Colonic mucosa (tissue), 4 donors: ENCODE results near the gene IL17A. TPM values are rescaled to one million over a fixed set of nuclear protein-coding genes. Genes with fewer than 3 reads are reported as not detected.
"Not testable (repeated sequence)": the region's sequence is repeated elsewhere in the genome, so short reads cannot be mapped to it uniquely, and the experiment has no call there.

Experiments used
- DNase-seq: peaks from one replicate; pipeline ENCODE4 v3.0.0-alpha.2; 2020
- H3K27ac ChIP-seq: fragments of 200-600 bp; one replicate; pipeline ENCODE4 v1.8.0; 2021
- H3K27me3 ChIP-seq: fragments of 200-600 bp; one replicate; pipeline ENCODE4 v1.8.0; 2021
- H3K36me3 ChIP-seq: fragments of 200-600 bp; one replicate; pipeline ENCODE4 v1.8.0; 2021
- H3K4me1 ChIP-seq: fragments of 200-600 bp; one replicate; pipeline ENCODE4 v1.8.0; 2021; ENCODE audit warnings: mild to moderate bottlenecking
- H3K4me3 ChIP-seq: fragments of 200-600 bp; one replicate; pipeline ENCODE4 v1.8.0; 2021
- H3K9ac ChIP-seq, 2 donors: one replicate each; pipeline ENCODE4 v1.7.0; 2013; ENCODE audit warnings: control low read depth in 2 of 2, low read depth in 2 of 2, low read length in 2 of 2
- H3K9me3 ChIP-seq: fragments of 200-600 bp; one replicate; pipeline ENCODE4 v1.8.0; 2021
- CTCF ChIP-seq: fragments of 200-600 bp; IDR thresholded peaks from one replicate; pipeline ENCODE4 v1.8.0; 2022; ENCODE audit warnings: antibody characterized with exemption, mild to moderate bottlenecking
- intact Hi-C: fragments of 100-400 bp; cut with DNase I; formaldehyde crosslinking; loops from one replicate; pipeline ENCODE4 v1.14.1; 2022
- total RNA-seq, 2 donors: library from RNA; stranded (reverse); fragmentation: NEBNext Ultra II Directional in 1 of 2; extraction: Animal tissue kit (Norgen Biotek cat#: 25700) in 1 of 2; gene quantifications; one replicate each; pipeline ENCODE4 v1.2.1, GENCODE V29; 2021
- donor health status: healthy.
- donor health status: DM: no; HTN: no; CAD: no.
- donor health status: DM: no; HTN: no; CAD: no.

The IL17A gene
- total RNA-seq, 2 donors from 2014 or later, result not detected

- DNase-seq, result no peak
- intact Hi-C loops, result loop anchor here (5.0 to 10.0 kb wide), 3 partner anchors 73 to 240 kb away; no protein-coding TSS in a partner anchor
- H3K36me3 ChIP-seq, result no peaks in the 10 kb centered on the region
- H3K9me3 ChIP-seq, result no peaks in the 10 kb centered on the region
- TF ChIP-seq CTCF, result no peak
- H3K27me3 ChIP-seq, result peaks cover under 1% of the 10 kb centered on the region
- H3K4me1 ChIP-seq, result no peaks in the 10 kb centered on the region
- no peak overlapping the region for H3K4me3 ChIP-seq
- H3K27ac ChIP-seq, result no peak overlapping the region
- H3K9ac ChIP-seq, result no peak overlapping the region
Measured at GRCh38 chr6:52164319-52165094, 21.7 kb upstream of the IL17A start.

- H3K9me3 ChIP-seq, result no peaks in the 10 kb centered on the region
- no peak for DNase-seq
- H3K9ac ChIP-seq, result no peak overlapping the region
- no peaks in the 10 kb centered on the region for H3K36me3 ChIP-seq
- H3K4me3 ChIP-seq, result no peak overlapping the region
- H3K27ac ChIP-seq, result no peak overlapping the region
- intact Hi-C loops, result loop anchor here (10.0 kb wide), 2 partner anchors 98 to 238 kb away; no protein-coding TSS in a partner anchor
- TF ChIP-seq CTCF, result no peak
- H3K27me3 ChIP-seq, result no peaks in the 10 kb centered on the region
- H3K4me1 ChIP-seq, result no peaks in the 10 kb centered on the region
Measured at GRCh38 chr6:52167267-52167666, 18.9 kb upstream of the IL17A start.

- H3K9ac ChIP-seq, H3K4me3 ChIP-seq, H3K4me1 ChIP-seq, H3K27ac ChIP-seq, H3K27me3 ChIP-seq, H3K36me3 ChIP-seq, H3K9me3 ChIP-seq, DNase-seq: not testable (repeated sequence)
- intact Hi-C loops, result loop anchor here (10.0 kb wide), 2 partner anchors 96 to 236 kb away; no protein-coding TSS in a partner anchor
Measured at GRCh38 chr6:52168351-52168750, 17.8 kb upstream of the IL17A start.

- no peaks in the 10 kb centered on the region for H3K36me3 ChIP-seq
- H3K9ac ChIP-seq, result no peak overlapping the region
- H3K27me3 ChIP-seq, result no peaks in the 10 kb centered on the region
- no peak overlapping the region for H3K27ac ChIP-seq
- no peak for DNase-seq
- intact Hi-C loops, result no loop called here
- no peaks in the 10 kb centered on the region for H3K4me1 ChIP-seq
- no peaks in the 10 kb centered on the region for H3K9me3 ChIP-seq
- TF ChIP-seq CTCF, result no peak
- H3K4me3 ChIP-seq, result no peak overlapping the region
Measured at GRCh38 chr6:52174118-52174517, 12.1 kb upstream of the IL17A start.

- Histone ChIP-seq H3K9ac (no peak overlapping the region), H3K27ac (no peak overlapping the region), H3K36me3 (no peaks in the 10 kb centered on the region), H3K4me3 (no peak overlapping the region), H3K27me3 (no peaks in the 10 kb centered on the region), H3K9me3 (no peaks in the 10 kb centered on the region), H3K4me1 (no peaks in the 10 kb centered on the region)
- DNase-seq, result no peak
- intact Hi-C loops, result no loop called here
- no peak for TF ChIP-seq CTCF
Measured at GRCh38 chr6:52176550-52176949, 9.6 kb upstream of the IL17A start.

GRCh38 chr6:52177961-52178360 is 8.2 kb upstream of the IL17A start:
- TF ChIP-seq CTCF, result no peak

More at GRCh38 chr6:52177961-52178360, 8.2 kb upstream of the IL17A start:
- H3K9ac ChIP-seq, result no peak overlapping the region
- no peaks in the 10 kb centered on the region for H3K27me3 ChIP-seq
- intact Hi-C loops, result no loop called here
- H3K4me1 ChIP-seq, result no peaks in the 10 kb centered on the region
- no peak for DNase-seq
- no peaks in the 10 kb centered on the region for H3K9me3 ChIP-seq
- no peaks in the 10 kb centered on the region for H3K36me3 ChIP-seq
- no peak overlapping the region for H3K4me3 ChIP-seq
- H3K27ac ChIP-seq, result no peak overlapping the region
